AG04450 (cell line): Measurements from ENCODE around the gene KMT2B. TPM values are rescaled to one million over a fixed set of nuclear protein-coding genes. Genes with fewer than 3 reads are reported as not detected.
"Not testable (repeated sequence)": the region's sequence is repeated elsewhere in the genome, so short reads cannot be mapped to it uniquely, and the experiment has no call there.

Experiments
- CTCF ChIA-PET: fragments of 300-600, 350-600 bp; formaldehyde crosslinking; extraction: SDS; loops from one replicate; lab custom pipeline; 2022; ENCODE audit warnings: antibody characterized with exemption, inconsistent platforms; lab: Charles Lee
- POLR2A ChIA-PET: fragments of 350-600 bp; formaldehyde crosslinking; extraction: SDS; loops from one replicate; lab custom pipeline; 2021; ENCODE audit warnings: antibody characterized with exemption, inconsistent platforms; lab: Yijun Ruan, JAX
- DNase-seq: peaks from one replicate; pipeline ENCODE4 v3.0.0-alpha.2; 2011; ENCODE audit warnings: low read depth, low spot score
- H3K27ac ChIP-seq: one replicate; pipeline ENCODE4 v1.5.1; 2012; ENCODE audit warnings: low read depth, low read length, control low read depth
- H3K27me3 ChIP-seq: one replicate; pipeline ENCODE4 v1.6.0; 2012; ENCODE audit warnings: low read length; ENCODE audit not compliant: control insufficient read depth, insufficient read depth
- H3K4me3 ChIP-seq: 2 replicates; pipeline ENCODE4 v1.5.1; 2011; ENCODE audit warnings: mild to moderate bottlenecking, low read depth, low read length, control low read depth
- H3K9me3 ChIP-seq: 2 replicates; pipeline ENCODE4 v1.5.1; 2012; ENCODE audit warnings: low read length; ENCODE audit not compliant: control insufficient read depth, insufficient read depth
- CTCF ChIP-seq: IDR thresholded peaks from 2 replicates; pipeline ENCODE4 v1.5.1; 2011; ENCODE audit warnings: low read depth, low read length, control low read depth, inconsistent platforms
- polyA plus RNA-seq: library from polyadenylated mRNA; depleted of rRNA; stranded (reverse); fragments of >200 nt; gene quantifications from 2 replicates; pipeline ENCODE4 v1.2.3, GENCODE V29; 2011

KMT2B gene
- polyA plus RNA-seq, 1 experiment: 6.1 TPM

DNA sequence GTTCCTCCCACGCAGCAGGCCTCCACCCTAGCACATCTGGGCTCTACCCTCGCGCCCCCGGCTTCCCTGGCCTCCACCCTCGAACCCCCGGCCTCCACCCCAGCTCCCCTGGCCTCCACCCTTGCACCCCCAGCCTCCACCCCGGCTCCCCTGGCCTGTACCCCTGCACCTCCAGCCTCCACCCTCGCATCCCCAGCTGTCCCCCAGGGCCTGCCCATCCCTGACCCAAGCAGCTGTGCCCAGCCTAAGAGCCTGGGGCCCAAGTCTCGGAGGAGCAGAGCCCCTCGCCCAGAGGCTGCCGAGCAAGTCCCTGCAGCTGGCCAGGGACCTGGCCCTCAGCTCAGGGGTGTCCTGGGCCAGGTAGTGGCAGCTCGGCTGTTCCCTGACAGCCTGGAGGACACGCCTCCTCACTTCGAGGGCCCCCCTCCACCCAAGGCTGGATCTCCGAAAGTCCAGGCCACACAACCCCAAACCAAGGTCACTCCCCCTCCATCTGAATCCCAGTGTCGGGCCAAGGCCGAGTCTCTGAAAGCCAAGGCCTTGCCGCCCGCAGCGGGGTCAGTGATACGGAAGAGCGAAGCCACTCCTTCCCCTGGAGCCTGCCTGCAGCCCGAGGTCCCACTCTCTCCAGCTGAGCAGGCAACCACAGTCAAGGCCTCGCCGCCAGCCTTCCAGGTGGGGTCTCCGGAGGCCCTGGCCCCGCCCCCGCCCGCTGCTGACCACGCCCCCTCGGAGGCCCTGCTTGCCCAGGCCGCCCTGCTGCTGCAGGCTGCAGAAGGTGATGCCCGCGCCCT lies 49.7 kb downstream of the KMT2B start:
- POLR2A ChIA-PET: interaction anchor here (0.6 kb wide), 1 partner anchor 227 kb away, joined by 4 read pairs; no protein-coding TSS in a partner anchor
- DNase-seq: no peak
- CTCF ChIA-PET: no interaction called here
- no peak for TF ChIP-seq CTCF
- no peaks in the 10 kb centered on the region for H3K27me3 ChIP-seq
- H3K9me3 ChIP-seq: no peaks in the 10 kb centered on the region
- no peak overlapping the region for H3K4me3 ChIP-seq
- H3K27ac ChIP-seq: no peak overlapping the region

DNA sequence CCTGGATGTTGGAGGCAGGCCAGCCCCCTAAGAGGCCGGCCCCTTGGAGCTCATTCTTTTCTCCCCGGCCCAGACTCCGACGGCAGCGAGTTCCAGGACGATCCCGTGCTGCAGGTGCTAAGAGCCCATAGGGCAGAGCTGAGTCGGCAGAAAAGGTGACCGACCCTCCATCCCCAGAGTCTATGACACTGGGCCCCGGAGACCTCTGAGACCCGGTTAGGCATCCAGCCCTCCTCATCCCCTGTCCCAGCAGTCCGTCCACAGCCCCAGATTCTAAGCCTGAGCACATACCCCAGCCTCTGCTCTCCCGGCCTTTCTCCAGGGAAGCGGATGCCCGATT lies 50.2 kb downstream of the KMT2B start:
- ChIA-PET POLR2A (no interaction called here), CTCF (no interaction called here)
- Histone ChIP-seq H3K27ac (no peak overlapping the region), H3K4me3 (no peak overlapping the region), H3K9me3 (no peaks in the 10 kb centered on the region), H3K27me3 (no peaks in the 10 kb centered on the region)
- no peak for DNase-seq
- no peak for TF ChIP-seq CTCF

DNA sequence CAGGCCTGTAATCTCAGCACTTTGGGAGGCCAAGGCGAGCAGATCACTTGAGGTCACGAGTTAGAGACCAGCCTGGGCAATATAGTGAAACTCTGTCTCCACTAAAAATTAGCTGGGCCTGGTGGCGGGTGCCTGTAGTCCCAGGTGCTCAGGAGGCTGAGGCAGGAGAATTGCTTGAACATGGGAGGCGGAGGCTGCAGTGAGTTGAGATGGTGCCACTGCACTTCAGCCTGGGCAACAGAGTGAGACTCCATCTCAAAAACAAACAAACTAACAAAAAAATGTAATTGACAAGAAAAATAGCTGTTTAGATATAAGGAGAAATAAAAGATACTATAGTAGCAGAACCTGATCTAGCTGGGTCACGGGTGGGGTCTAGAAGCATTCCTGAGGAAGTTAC lies 54.6 kb downstream of the KMT2B start:
- H3K27ac ChIP-seq, H3K4me3 ChIP-seq, H3K9me3 ChIP-seq, H3K27me3 ChIP-seq, CTCF ChIA-PET, DNase-seq: not testable (repeated sequence)
- POLR2A ChIA-PET: interaction anchor here (0.6 to 1.0 kb wide), 2 partner anchors 32 to 65 kb away, joined by 3 read pairs; no protein-coding TSS in a partner anchor

DNA sequence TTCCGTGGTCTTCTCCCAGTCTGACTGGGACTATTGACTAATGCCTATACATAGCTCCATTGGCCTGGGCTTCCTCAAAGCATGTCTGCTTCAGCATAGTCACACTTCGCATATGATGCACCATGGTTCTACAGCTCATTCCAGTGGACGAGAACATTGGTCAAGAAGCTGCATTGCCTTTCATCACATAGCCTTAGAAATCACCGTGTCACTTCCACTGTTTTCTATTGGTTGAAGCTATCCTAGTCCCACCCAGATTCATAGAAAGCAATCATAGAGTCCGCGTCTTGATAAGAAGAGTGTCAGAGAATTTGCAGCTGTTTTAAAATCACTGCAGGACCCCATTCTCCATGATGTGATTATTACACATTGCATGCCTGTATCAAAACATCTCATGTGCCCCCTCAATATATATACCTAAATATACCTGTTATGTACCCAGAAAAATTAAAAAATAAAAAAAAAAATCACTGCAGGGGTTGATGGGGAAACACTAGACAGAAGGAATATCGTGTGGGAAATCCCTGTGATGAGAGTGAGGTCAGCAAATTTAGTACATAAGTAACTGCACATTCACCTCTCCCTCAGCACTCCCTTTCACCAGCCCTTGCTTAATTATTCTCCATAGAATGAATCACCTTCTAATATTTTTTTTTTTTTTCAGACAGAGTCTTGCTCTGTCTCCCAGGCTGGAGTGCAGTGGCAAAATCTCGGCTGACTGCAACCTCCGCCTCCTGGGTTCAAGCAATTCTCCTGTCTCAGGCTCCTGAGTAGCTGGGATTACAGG lies 55.4 kb downstream of the KMT2B start:
- Histone ChIP-seq H3K27me3 (no peaks in the 10 kb centered on the region), H3K4me3 (no peak overlapping the region), H3K9me3 (no peaks in the 10 kb centered on the region), H3K27ac (no peak overlapping the region)
- no peak for DNase-seq
- CTCF ChIA-PET: no interaction called here
- no peak for TF ChIP-seq CTCF
- POLR2A ChIA-PET: interaction anchor here (1.0 kb wide), 1 partner anchor 33 kb away, joined by 3 read pairs; no protein-coding TSS in a partner anchor

DNA sequence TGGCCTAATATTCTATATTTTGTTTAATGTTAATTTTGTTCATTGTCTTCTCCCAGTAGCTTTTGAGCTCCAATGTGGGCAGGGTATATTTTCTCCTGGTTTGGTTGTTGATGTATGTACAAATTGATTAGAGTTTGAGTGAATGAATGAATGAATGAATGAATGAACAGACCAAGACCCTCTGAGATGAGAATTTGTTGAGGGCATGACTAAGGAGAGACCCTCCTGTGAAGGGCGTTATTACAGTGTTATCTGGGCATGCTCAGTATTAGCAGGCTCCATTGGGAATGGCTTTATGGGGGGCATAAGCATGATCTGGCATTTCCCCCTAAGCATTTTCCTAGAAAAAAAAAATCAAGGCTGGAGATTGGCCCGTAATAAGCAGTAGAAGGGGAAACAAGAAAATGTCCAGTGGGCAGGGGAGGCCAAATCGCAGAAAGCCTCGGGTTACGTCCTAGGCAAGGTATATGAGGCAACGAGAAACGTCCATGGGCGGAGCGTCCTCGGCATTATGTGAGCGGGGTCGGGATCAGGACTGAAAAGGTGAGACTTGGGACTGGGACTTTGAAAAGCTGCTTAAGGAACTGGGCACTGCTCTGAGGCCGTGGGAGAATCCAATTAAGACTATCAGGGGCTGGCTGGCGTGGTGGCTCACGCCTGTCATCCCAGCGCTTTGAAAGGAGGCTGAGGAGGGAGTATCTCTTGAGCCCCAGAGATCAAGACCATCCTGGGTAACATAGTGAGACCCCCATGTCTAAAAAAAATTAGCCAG lies 56.7 kb downstream of the KMT2B start:
- H3K9me3 ChIP-seq: no peaks in the 10 kb centered on the region
- H3K4me3 ChIP-seq: peak overlapping the region; percentile 43
- CTCF ChIA-PET: no interaction called here
- POLR2A ChIA-PET: no interaction called here
- DNase-seq: no peak
- no peak for TF ChIP-seq CTCF
- H3K27ac ChIP-seq: no peak overlapping the region
- no peaks in the 10 kb centered on the region for H3K27me3 ChIP-seq
